GM10266 (cell line): ENCODE measurements around the gene SPI1.

ENCODE experiments used
- DNase-seq: peaks from one replicate; pipeline ENCODE4 v3.0.0; 2012; ENCODE audit errors: extremely low spot score
- CTCF ChIP-seq: IDR thresholded peaks from 2 replicates; pipeline ENCODE4 v1.5.1; 2012; ENCODE audit warnings: mild to moderate bottlenecking, low read depth; ENCODE audit not compliant: control insufficient read depth, insufficient read depth; ENCODE audit errors: missing control alignments

Gene SPI1

GRCh38 chr11:47360341-47360740 is 18.0 kb downstream of the SPI1 start:
- no peak for TF ChIP-seq CTCF

GRCh38 chr11:47359586-47359985 is 18.8 kb downstream of the SPI1 start:
- no peak for TF ChIP-seq CTCF
- no peak for DNase-seq

More at GRCh38 chr11:47360341-47360740, 18.0 kb downstream of the SPI1 start:
- DNase-seq: no peak

GRCh38 chr11:47359162-47359561 is 19.2 kb downstream of the SPI1 start:
- no peak for DNase-seq
- no peak for TF ChIP-seq CTCF

- no peak for DNase-seq
- TF ChIP-seq CTCF: no peak
Measured at GRCh38 chr11:47358731-47359051, 19.7 kb downstream of the SPI1 start.

- no peak for TF ChIP-seq CTCF
- DNase-seq: no peak
Measured at GRCh38 chr11:47357985-47358730, 20.2 kb downstream of the SPI1 start.

GRCh38 chr11:47356998-47357329 is 21.4 kb downstream of the SPI1 start:
- TF ChIP-seq CTCF: no peak
- DNase-seq: no peak

GRCh38 chr11:47356129-47356997 is 22.0 kb downstream of the SPI1 start:
- no peak for DNase-seq
- TF ChIP-seq CTCF: no peak
